Neural cell (in vitro differentiated cells): ENCODE data around the gene ATF6. TPM values are rescaled to one million over a fixed set of nuclear protein-coding genes. Genes with fewer than 3 reads are reported as not detected.

Source experiments
- H2AFZ ChIP-seq: fragments of 200-600, 300-800 bp; sonication (generic), shearing (Covaris generic); 2 replicates; pipeline ENCODE4 v1.6.0; 2014; ENCODE audit warnings: low read depth, mild to moderate bottlenecking, antibody characterized with exemption, low read length, moderate library complexity
- H3F3A ChIP-seq: fragments of 200-600 bp; shearing (Covaris generic); 2 replicates; pipeline ENCODE4 v1.6.1; 2016; ENCODE audit warnings: mild to moderate bottlenecking, moderate library complexity, mixed read lengths, antibody characterized with exemption, low read length; ENCODE audit not compliant: insufficient read depth, poor library complexity, severe bottlenecking
- H3K27ac ChIP-seq: fragments of 200-600, 300-800 bp; sonication (generic), shearing (Covaris generic); 2 replicates; pipeline ENCODE4 v1.5.1; 2014; ENCODE audit warnings: mild to moderate bottlenecking, low read length, moderate library complexity
- H3K27me3 ChIP-seq: fragments of 300-800, 200-600 bp; sonication (generic), shearing (Covaris generic); 2 replicates; pipeline ENCODE4 v1.6.0; 2014; ENCODE audit warnings: mild to moderate bottlenecking, low read depth, low read length, moderate library complexity; ENCODE audit not compliant: insufficient read depth
- H3K36me3 ChIP-seq: fragments of 300-800, 200-600 bp; sonication (generic), shearing (Covaris generic); 2 replicates; pipeline ENCODE4 v1.5.1; 2014; ENCODE audit warnings: mild to moderate bottlenecking, antibody characterized with exemption, low read length, moderate library complexity; ENCODE audit not compliant: insufficient read depth
- H3K4me2 ChIP-seq: fragments of 300-800, 200-600 bp; sonication (generic), shearing (Covaris generic); 2 replicates; pipeline ENCODE4 v1.6.0; 2014; ENCODE audit warnings: mild to moderate bottlenecking, low read length
- H3K4me3 ChIP-seq: fragments of 300-800, 200-600 bp; sonication (generic), shearing (Covaris generic); 2 replicates; pipeline ENCODE4 v1.5.1; 2014; ENCODE audit warnings: mild to moderate bottlenecking, low read length, moderate library complexity
- H3K79me2 ChIP-seq: fragments of 200-600 bp; shearing (Covaris generic); replicated peaks from 2 replicates; pipeline ENCODE4 v1.6.0; 2014; ENCODE audit warnings: mild to moderate bottlenecking, low read length, moderate library complexity; ENCODE audit not compliant: insufficient read depth
- H3K9ac ChIP-seq: fragments of 300-800, 200-600 bp; sonication (generic), shearing (Covaris generic); 2 replicates; pipeline ENCODE4 v1.6.1; 2016; ENCODE audit warnings: mild to moderate bottlenecking, low read length, mixed read lengths
- H3K9me2 ChIP-seq: fragments of 200-600 bp; shearing (Covaris generic); 2 replicates; pipeline ENCODE4 v1.6.1; 2016; ENCODE audit warnings: mild to moderate bottlenecking, low read length, mixed read lengths; ENCODE audit not compliant: insufficient read depth
- H3K9me3 ChIP-seq: fragments of 200-600, 300-800 bp; sonication (generic), shearing (Covaris generic); 2 replicates; pipeline ENCODE4 v1.6.1; 2016; ENCODE audit warnings: mild to moderate bottlenecking, mixed run types, low read length, moderate library complexity, mixed read lengths
- H4K20me1 ChIP-seq: fragments of 200-600 bp; shearing (Covaris generic); 2 replicates; pipeline ENCODE4 v1.6.1; 2016; ENCODE audit warnings: mild to moderate bottlenecking, mixed run types; ENCODE audit not compliant: insufficient read depth
- EP300 ChIP-seq: fragments of 450-650 bp; conservative IDR thresholded peaks from 2 replicates; pipeline ENCODE4 v1.6.1; 2014; ENCODE audit warnings: antibody characterized with exemption, mild to moderate bottlenecking, moderate library complexity; ENCODE audit not compliant: poor library complexity, severe bottlenecking
- EZH2 ChIP-seq: fragments of 200-600, 300-800 bp; shearing (Covaris generic), sonication (generic); IDR thresholded peaks from 2 replicates; pipeline ENCODE4 v1.6.1; 2014; ENCODE audit warnings: antibody characterized with exemption, low read length, borderline replicate concordance, mild to moderate bottlenecking; ENCODE audit not compliant: insufficient read depth, poor library complexity, severe bottlenecking
- MXI1 ChIP-seq: fragments of 450-650 bp; conservative IDR thresholded peaks from 2 replicates; pipeline ENCODE4 v1.6.1; 2014; ENCODE audit warnings: antibody characterized with exemption, mild to moderate bottlenecking; ENCODE audit not compliant: poor library complexity, severe bottlenecking
- POLR2AphosphoS5 ChIP-seq: IDR thresholded peaks from 2 replicates; pipeline ENCODE4 v1.6.1; 2012
- RAD21 ChIP-seq: fragments of 450-650 bp; conservative IDR thresholded peaks from 2 replicates; pipeline ENCODE4 v1.6.1; 2014; ENCODE audit warnings: antibody characterized with exemption, mild to moderate bottlenecking, moderate library complexity
- SMC3 ChIP-seq: fragments of 450-650 bp; conservative IDR thresholded peaks from 2 replicates; pipeline ENCODE4 v1.6.1; 2014; ENCODE audit warnings: antibody characterized with exemption, mild to moderate bottlenecking, moderate library complexity; ENCODE audit not compliant: poor library complexity
- TAF1 ChIP-seq: IDR thresholded peaks from 2 replicates; pipeline ENCODE4 v1.6.1; 2012; ENCODE audit warnings: low read depth
- polyA plus RNA-seq: library from polyadenylated mRNA; depleted of rRNA; stranded (reverse); fragments of >200 nt; gene quantifications from 2 replicates; pipeline ENCODE4 v1.2.3, GENCODE V29; 2014
- TF ChIP-seq, protein P1 (sequence below): IDR thresholded peaks from 2 replicates; pipeline ENCODE4 v1.6.1; 2012; ENCODE audit warnings: borderline replicate concordance
- TF ChIP-seq, protein P2 (sequence below): fragments of 450-650 bp; IDR thresholded peaks from 2 replicates; pipeline ENCODE4 v1.5.1; 2014; ENCODE audit warnings: antibody characterized with exemption, mild to moderate bottlenecking, moderate library complexity; ENCODE audit not compliant: poor library complexity, severe bottlenecking

ATF6 gene
- polyA plus RNA-seq, 1 donor from 2014 or later = 16.6 TPM

DNA sequence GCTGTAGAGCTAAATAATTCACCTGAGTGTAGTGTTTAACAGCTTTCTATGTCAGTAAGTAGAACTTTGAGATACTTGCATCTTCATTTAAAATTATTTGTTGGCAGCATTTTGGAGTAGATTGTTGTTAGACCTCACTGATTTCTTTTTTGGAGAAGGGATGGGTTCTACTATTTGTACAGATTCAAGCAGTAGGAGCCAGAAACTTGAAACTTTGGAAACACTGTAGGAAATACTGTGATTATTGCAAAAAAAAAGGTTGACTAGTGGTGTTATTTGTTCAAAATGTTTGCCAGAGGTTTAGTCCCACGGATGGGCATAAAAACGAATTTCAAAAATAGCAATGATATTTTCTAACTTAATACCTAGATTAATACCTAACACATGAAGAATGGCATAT lies 102.7 kb downstream of the ATF6 start:
- H3K27me3 ChIP-seq = no peaks in the 10 kb centered on the region
- no peak for TF ChIP-seq RAD21
- TF ChIP-seq MXI1 = no peak
- TF ChIP-seq POLR2AphosphoS5 = no peak
- TF ChIP-seq SMC3 = no peak
- TF ChIP-seq EP300 = no peak
- TF ChIP-seq EZH2 = no peak
- TF ChIP-seq, protein P1, sequence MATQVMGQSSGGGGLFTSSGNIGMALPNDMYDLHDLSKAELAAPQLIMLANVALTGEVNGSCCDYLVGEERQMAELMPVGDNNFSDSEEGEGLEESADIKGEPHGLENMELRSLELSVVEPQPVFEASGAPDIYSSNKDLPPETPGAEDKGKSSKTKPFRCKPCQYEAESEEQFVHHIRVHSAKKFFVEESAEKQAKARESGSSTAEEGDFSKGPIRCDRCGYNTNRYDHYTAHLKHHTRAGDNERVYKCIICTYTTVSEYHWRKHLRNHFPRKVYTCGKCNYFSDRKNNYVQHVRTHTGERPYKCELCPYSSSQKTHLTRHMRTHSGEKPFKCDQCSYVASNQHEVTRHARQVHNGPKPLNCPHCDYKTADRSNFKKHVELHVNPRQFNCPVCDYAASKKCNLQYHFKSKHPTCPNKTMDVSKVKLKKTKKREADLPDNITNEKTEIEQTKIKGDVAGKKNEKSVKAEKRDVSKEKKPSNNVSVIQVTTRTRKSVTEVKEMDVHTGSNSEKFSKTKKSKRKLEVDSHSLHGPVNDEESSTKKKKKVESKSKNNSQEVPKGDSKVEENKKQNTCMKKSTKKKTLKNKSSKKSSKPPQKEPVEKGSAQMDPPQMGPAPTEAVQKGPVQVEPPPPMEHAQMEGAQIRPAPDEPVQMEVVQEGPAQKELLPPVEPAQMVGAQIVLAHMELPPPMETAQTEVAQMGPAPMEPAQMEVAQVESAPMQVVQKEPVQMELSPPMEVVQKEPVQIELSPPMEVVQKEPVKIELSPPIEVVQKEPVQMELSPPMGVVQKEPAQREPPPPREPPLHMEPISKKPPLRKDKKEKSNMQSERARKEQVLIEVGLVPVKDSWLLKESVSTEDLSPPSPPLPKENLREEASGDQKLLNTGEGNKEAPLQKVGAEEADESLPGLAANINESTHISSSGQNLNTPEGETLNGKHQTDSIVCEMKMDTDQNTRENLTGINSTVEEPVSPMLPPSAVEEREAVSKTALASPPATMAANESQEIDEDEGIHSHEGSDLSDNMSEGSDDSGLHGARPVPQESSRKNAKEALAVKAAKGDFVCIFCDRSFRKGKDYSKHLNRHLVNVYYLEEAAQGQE = no peak
- TF ChIP-seq, protein P2, sequence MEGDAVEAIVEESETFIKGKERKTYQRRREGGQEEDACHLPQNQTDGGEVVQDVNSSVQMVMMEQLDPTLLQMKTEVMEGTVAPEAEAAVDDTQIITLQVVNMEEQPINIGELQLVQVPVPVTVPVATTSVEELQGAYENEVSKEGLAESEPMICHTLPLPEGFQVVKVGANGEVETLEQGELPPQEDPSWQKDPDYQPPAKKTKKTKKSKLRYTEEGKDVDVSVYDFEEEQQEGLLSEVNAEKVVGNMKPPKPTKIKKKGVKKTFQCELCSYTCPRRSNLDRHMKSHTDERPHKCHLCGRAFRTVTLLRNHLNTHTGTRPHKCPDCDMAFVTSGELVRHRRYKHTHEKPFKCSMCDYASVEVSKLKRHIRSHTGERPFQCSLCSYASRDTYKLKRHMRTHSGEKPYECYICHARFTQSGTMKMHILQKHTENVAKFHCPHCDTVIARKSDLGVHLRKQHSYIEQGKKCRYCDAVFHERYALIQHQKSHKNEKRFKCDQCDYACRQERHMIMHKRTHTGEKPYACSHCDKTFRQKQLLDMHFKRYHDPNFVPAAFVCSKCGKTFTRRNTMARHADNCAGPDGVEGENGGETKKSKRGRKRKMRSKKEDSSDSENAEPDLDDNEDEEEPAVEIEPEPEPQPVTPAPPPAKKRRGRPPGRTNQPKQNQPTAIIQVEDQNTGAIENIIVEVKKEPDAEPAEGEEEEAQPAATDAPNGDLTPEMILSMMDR = no peak
- TF ChIP-seq TAF1 = no peak

DNA sequence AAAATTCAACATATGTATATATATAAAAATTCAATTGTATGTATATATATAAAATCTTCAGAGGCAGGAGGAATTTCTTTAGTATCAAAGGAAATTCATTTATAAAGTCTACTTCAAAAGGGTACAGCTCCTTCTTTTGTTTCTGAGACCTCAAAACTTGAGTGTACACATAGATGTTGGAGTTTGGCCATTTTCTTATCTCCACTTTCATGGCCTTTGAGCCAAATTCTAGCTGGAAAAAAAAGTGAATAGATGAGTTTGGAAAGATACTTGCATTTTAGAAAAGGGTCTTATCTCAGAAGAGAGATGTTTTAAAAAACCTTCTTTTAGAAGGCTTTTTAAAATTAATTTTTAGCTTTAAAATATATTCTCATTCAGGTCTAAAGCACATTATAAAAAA lies 103.2 kb downstream of the ATF6 start:
- Histone ChIP-seq H3K9me2 (no peaks in the 10 kb centered on the region), H3K9me3 (no peaks in the 10 kb centered on the region), H3K27me3 (no peaks in the 10 kb centered on the region), H3K27ac (no peak overlapping the region), H3K79me2 (no peaks in the 10 kb centered on the region), H3K36me3 (no peaks in the 10 kb centered on the region), H4K20me1 (no peaks in the 10 kb centered on the region), H2AFZ (no peak overlapping the region), H3K4me2 (no peak overlapping the region), H3K4me3 (no peak overlapping the region), H3K9ac (no peak overlapping the region), H3F3A (no peaks in the 10 kb centered on the region)
- TF ChIP-seq SMC3 = no peak

More for the DNA sequence above, 102.7 kb downstream of the ATF6 start:
- Histone ChIP-seq H3K9me2 (no peaks in the 10 kb centered on the region), H3K27ac (no peak overlapping the region), H3K4me3 (no peak overlapping the region), H3K79me2 (no peaks in the 10 kb centered on the region), H3K4me2 (no peak overlapping the region), H3K9ac (no peak overlapping the region), H3K36me3 (no peaks in the 10 kb centered on the region), H4K20me1 (no peaks in the 10 kb centered on the region), H3K9me3 (no peaks in the 10 kb centered on the region), H2AFZ (no peak overlapping the region), H3F3A (no peaks in the 10 kb centered on the region)

DNA sequence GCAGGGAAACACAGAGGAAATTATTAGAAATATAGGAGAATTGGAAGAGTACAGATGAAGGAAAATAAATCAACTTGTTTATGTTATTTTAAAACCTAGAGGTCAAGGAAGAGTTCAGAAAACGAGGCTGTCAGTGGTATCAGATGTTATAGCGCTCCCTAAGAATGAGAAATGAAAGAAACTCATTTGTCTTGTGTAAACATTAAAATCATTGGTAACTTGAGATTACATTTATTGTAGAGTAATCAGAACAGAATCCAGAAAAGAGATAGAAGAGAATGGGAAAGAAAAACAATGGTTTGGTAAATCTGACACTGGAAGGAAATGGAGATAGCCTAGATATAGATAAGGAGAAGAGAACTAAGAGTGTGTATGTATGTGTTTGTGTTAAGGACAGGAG lies 106.4 kb downstream of the ATF6 start:
- Histone ChIP-seq H2AFZ (no peak overlapping the region), H4K20me1 (no peaks in the 10 kb centered on the region), H3F3A (no peaks in the 10 kb centered on the region), H3K79me2 (no peaks in the 10 kb centered on the region), H3K9me2 (no peaks in the 10 kb centered on the region), H3K27me3 (no peaks in the 10 kb centered on the region), H3K4me2 (no peak overlapping the region), H3K36me3 (no peaks in the 10 kb centered on the region), H3K9me3 (no peaks in the 10 kb centered on the region), H3K27ac (no peak overlapping the region), H3K4me3 (no peak overlapping the region), H3K9ac (no peak overlapping the region)
- no peak for TF ChIP-seq SMC3
